ENCODE results near the gene NEDD8. TPM values are rescaled to one million over a fixed set of nuclear protein-coding genes. Genes with fewer than 3 reads are reported as not detected.

The NEDD8 gene
- total RNA-seq, 1 experiment from 2014 or later, result 178 TPM

GRCh38 chr14:24234095-24235005, 2.2 kb upstream of the NEDD8 start:
- Histone ChIP-seq H3K27ac (ENCODE audit: low read depth, low read length) (no peak overlapping the region), H3K9me3 (ENCODE audit: control insufficient read depth in 1 of 2, insufficient read depth in 1 of 2, low read depth in 1 of 2, low read length in 2 of 2) (no peaks in the 10 kb centered on the region), H3K27me3 (ENCODE audit: insufficient read depth, low read length) (no peaks in the 10 kb centered on the region), H3K4me2 (ENCODE audit: low read length) (peak overlapping the region; percentile 89; the same call in 1 of the 2 replicates), H2AFZ (ENCODE audit: low read depth, low read length, poor library complexity, severe bottlenecking) (no peak overlapping the region), H3K79me2 (ENCODE audit: insufficient read depth, low read length) (peaks cover 57% of the 10 kb centered on the region), H3K9ac (ENCODE audit: low read length) (no peak overlapping the region), H3K4me3 (replicated peaks in 1 of 2; ENCODE audit: low read depth in 1 of 2, low read length in 2 of 2) (no peak overlapping the region), H3K4me1 (ENCODE audit: control insufficient read depth in 1 of 2, insufficient read depth in 2 of 2, low read length in 2 of 2) (peaks cover 14 to 32% of the 10 kb centered on the region in 2 experiments), H4K20me1 (ENCODE audit: insufficient read depth) (no peaks in the 10 kb centered on the region), H3K9me2 (ENCODE audit: insufficient read depth) (no peaks in the 10 kb centered on the region), H3K36me3 (ENCODE audit: control insufficient read depth in 1 of 2, insufficient read depth in 2 of 2, low read length in 2 of 2) (peaks cover 33 to 41% of the 10 kb centered on the region in 2 experiments; a peak in 3 of 4 replicates)
- CTCF ChIA-PET, result interaction anchor here (1.0 to 2.1 kb wide), 2 partner anchors 8 to 125 kb away, joined by 3 to 10 read pairs; partner anchors contain the start of gene TINF2
- intact Hi-C loops (cut with micrococcal nuclease), result no loop called here
- RAD21 ChIA-PET (ENCODE audit: low non-redundant PET in 1 of 2, low total read pairs in 2 of 2, uncharacterized antibody in 2 of 2, unreplicated experiment in 2 of 2), result no interaction called here
- POLR2A ChIA-PET, result interaction anchor here (2.0 kb wide), 1 partner anchor 8 kb away, joined by 11 read pairs; the partner anchor contains the start of gene TINF2
- ATAC-seq (no peak), DNase-seq (ENCODE audit: low read depth, low spot score) (no peak)
- no peak for TF ChIP-seq SP1 (IDR thresholded peaks at IDR 0.05; ENCODE audit: low read depth)
- no peak for TF ChIP-seq EGR1 (IDR thresholded peaks at IDR 0.05; ENCODE audit: low read depth)
- no peak for TF ChIP-seq ZNF274 (IDR thresholded peaks at IDR 0.05; ENCODE audit: low read depth, low read length)
- TF ChIP-seq CEBPB (IDR thresholded peaks at IDR 0.05; ENCODE audit: low read depth), result no peak
- no peak for TF ChIP-seq ZFX (IDR thresholded peaks at IDR 0.05)
- TF ChIP-seq MAX (IDR thresholded peaks at IDR 0.05), result no peak
- no peak for TF ChIP-seq CBX3 (IDR thresholded peaks at IDR 0.05; ENCODE audit: low read depth)
- no peak for TF ChIP-seq CTCF (IDR thresholded peaks at IDR 0.05 in 2 of 3, conservative IDR thresholded peaks at IDR 0.05 in 1 of 3; ENCODE audit: borderline replicate concordance in 1 of 3, insufficient read depth in 1 of 3, low read depth in 2 of 3, low read length in 2 of 3)
- TF ChIP-seq ATF3 (IDR thresholded peaks at IDR 0.05), result no peak
- TF ChIP-seq YY1 (IDR thresholded peaks at IDR 0.05; ENCODE audit: extremely low read depth, insufficient replicate concordance, low read depth, low read length), result no peak
- TF ChIP-seq TCF7L2 (IDR thresholded peaks at IDR 0.05; ENCODE audit: borderline replicate concordance, extremely low read depth, insufficient read depth, insufficient read length), result no peak
- no peak for TF ChIP-seq FOSL1 (IDR thresholded peaks at IDR 0.05; ENCODE audit: low read depth)
- TF ChIP-seq RAD21 (IDR thresholded peaks at IDR 0.05; ENCODE audit: low read depth), result no peak
- no peak for TF ChIP-seq EZH2phosphoT487 (IDR thresholded peaks at IDR 0.05; ENCODE audit: borderline replicate concordance)
- no peak for TF ChIP-seq SIN3A (IDR thresholded peaks at IDR 0.05; ENCODE audit: low read depth)
- no peak for TF ChIP-seq ELF1 (IDR thresholded peaks at IDR 0.05; ENCODE audit: borderline replicate concordance, low read depth)
- no peak for TF ChIP-seq POLR2A (IDR thresholded peaks at IDR 0.05; ENCODE audit: borderline replicate concordance, extremely low read depth, insufficient read depth, insufficient read length)
- no TSS peak for BruUV-seq (replicated peaks)

All from HCT116 (cell line).